Thyroid gland (tissue), 4 donors: ENCODE measurements around the gene THOC1. TPM values are rescaled to one million over a fixed set of nuclear protein-coding genes. Genes with fewer than 3 reads are reported as not detected.
A peak's percentile ranks its signal among the peaks of the same experiment; 100 is the strongest.

ENCODE experiments used
- DNase-seq, 2 donors: peaks; one replicate each; pipeline ENCODE4 v3.0.0-alpha.2; 2019
- H3K27ac ChIP-seq, 3 donors: fragments of 200-600 bp; sonication (generic); 1 replicate in 2 of 3; 2 replicates in 1 of 3; pipeline ENCODE4 v1.5.1; 2016 to 2019; ENCODE audit warnings: mild to moderate bottlenecking in 1 of 3, moderate library complexity in 1 of 3
- H3K27me3 ChIP-seq: fragments of 200-600 bp; sonication (generic); one replicate; pipeline ENCODE4 v1.5.1; 2019
- H3K36me3 ChIP-seq, 2 donors: fragments of 200-600 bp; sonication (generic); one replicate each; pipeline ENCODE4 v1.5.1; 2016 to 2019
- H3K4me1 ChIP-seq, 2 donors: fragments of 200-600 bp; sonication (generic); one replicate each; pipeline ENCODE4 v1.5.1; 2017 to 2019
- H3K4me3 ChIP-seq, 3 donors: fragments of 200-600 bp; sonication (generic); replicated peaks in 1 of 3; 1 replicate in 2 of 3; 2 replicates in 1 of 3; pipeline ENCODE4 v1.5.1; 2016; ENCODE audit warnings: mild to moderate bottlenecking in 1 of 3
- H3K9me3 ChIP-seq: fragments of 200-600 bp; sonication (generic); one replicate; pipeline ENCODE4 v1.5.1; 2017
- CTCF ChIP-seq, 6 experiments: fragments of 200-600 bp in 3 of 6; fragments of 450-650 bp in 3 of 6; sonication (generic) in 3 of 6; IDR thresholded peaks; one replicate each; pipeline ENCODE4 v1.5.1; 2016 to 2019; ENCODE audit warnings: antibody characterized with exemption in 6 of 6, mild to moderate bottlenecking in 2 of 6, inconsistent platforms in 1 of 6, moderate library complexity in 1 of 6
- POLR2A ChIP-seq, 2 donors: fragments of 450-650 bp; IDR thresholded peaks; one replicate each; pipeline ENCODE4 v1.6.1; 2017; ENCODE audit warnings: antibody characterized with exemption in 2 of 2, mild to moderate bottlenecking in 2 of 2, moderate library complexity in 1 of 2
- WGBS, 2 donors: methylation state at CpG; one replicate each; pipeline ENCODE4 v1.1.5; 2017; 5-methylcytosine and 5-hydroxymethylcytosine counted together
- intact Hi-C: fragments of 100-400 bp; cut with DNase I; formaldehyde crosslinking; loops from one replicate; pipeline ENCODE4 v1.15.1; 2023
- total RNA-seq, 4 donors: library from RNA; depleted of rRNA; stranded (reverse); fragments of >200 nt; gene quantifications; one replicate each; pipeline ENCODE4 v1.2.3, GENCODE V29; 2016

The THOC1 gene, protein sequence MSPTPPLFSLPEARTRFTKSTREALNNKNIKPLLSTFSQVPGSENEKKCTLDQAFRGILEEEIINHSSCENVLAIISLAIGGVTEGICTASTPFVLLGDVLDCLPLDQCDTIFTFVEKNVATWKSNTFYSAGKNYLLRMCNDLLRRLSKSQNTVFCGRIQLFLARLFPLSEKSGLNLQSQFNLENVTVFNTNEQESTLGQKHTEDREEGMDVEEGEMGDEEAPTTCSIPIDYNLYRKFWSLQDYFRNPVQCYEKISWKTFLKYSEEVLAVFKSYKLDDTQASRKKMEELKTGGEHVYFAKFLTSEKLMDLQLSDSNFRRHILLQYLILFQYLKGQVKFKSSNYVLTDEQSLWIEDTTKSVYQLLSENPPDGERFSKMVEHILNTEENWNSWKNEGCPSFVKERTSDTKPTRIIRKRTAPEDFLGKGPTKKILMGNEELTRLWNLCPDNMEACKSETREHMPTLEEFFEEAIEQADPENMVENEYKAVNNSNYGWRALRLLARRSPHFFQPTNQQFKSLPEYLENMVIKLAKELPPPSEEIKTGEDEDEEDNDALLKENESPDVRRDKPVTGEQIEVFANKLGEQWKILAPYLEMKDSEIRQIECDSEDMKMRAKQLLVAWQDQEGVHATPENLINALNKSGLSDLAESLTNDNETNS
- total RNA-seq, result 100 to 1,000 TPM in 1 of 4 donors, 10 to 100 TPM in 3; 56.9 to 111 (median 71.9) TPM

DNA sequence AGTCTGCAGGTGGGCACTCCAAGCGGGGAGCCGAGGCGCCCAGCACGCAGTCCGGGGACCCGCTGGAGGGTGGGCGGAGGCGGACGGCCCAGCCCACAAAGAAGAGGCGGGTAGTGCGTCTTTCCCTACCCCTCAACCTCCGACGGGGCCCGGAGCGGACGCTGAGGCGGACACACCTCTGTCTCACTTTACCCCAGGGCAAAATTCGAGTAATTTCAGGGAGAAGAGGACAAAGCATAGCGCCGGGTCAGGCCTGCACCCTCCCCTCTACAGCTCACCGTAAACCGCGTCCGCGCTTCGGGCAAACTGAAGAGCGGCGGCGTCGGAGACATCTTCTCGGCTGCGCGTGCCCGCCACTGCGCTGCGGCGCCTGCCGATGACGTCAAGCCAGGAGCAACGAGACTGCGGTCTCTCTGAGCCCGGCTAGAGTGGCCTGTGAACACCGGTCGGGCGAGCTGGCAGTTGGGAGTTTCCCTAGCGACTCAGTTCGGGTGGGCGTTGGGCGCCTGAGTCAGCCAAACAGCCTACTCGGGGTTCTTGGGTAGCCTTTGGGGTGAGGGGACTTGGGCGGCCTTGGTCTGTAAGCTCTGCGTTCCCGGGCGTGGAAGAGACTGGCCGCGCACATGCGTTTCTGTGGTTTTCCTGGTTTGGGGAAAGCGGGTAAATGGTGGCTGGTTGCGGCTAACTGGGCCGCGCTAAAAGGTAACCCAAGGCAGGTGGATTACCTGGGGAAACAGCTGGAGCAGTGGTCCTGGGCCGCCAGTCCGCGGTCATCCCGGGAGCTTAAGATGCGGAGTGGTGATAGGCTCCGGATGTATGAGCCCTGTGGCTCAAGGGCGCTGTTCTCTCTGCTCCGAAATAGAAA lies at the start of gene THOC1:
Gene THOC1, minus strand, starts transcription at position 360 of the 865 bp plus-strand sequence. Its CDS starts 28 bp downstream, at position 332.
- 0 to 1% methylated on average over 29 to 32 of the region's 69 CpGs for WGBS, 2 donors
- H3K27ac ChIP-seq, result peak within 1 kb of the TSS; percentile 83 to 90 (median 86)
- intact Hi-C loops, result no loop called here

DNA sequence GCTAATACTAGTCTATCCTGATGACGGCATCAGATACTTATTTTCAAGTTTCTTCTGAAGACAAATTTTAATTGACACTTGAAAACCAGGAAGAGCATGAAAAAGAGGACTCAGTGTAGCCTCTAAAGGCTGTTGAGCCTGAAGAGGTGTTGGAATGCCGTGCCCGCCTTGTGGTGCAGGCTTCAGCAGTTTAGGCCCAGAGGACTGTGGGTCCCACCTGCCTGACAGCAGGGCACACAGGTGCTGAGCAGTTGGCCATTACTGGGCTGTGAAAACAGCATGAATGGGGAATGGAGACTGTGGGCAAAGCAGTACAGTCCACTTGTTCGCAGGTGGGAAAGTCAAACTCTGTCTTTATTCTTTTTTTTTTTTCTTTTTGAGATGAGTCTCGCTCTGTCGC lies 49.8 kb upstream of the THOC1 start:
- intact Hi-C loops, result no loop called here
- Histone ChIP-seq H3K4me3 (no peak overlapping the region), H3K27ac (no peak overlapping the region), H3K4me1 (peaks cover 0 to 2% of the 10 kb centered on the region in 2 donors), H3K36me3 (no peaks in the 10 kb centered on the region), H3K9me3 (no peaks in the 10 kb centered on the region), H3K27me3 (no peaks in the 10 kb centered on the region)
- DNase-seq, result peak in 1 of 2 donors; percentile 28
- WGBS, 2 donors, result 67 to 73% methylated on average over 6 of the region's 6 CpGs
- TF ChIP-seq POLR2A (IDR thresholded peaks at IDR 0.05) (no peak), CTCF (IDR thresholded peaks at IDR 0.05) (no peak)

More for the DNA sequence above, at the start of gene THOC1:
- H3K4me1 ChIP-seq, result peaks cover 8 to 17% of the 10 kb centered on the region in 2 donors
- TF ChIP-seq CTCF (IDR thresholded peaks at IDR 0.05) (peak in 1 of 6 experiments; percentile 11), POLR2A (IDR thresholded peaks at IDR 0.05) (peak in 1 of 2 donors; percentile 89)
- H3K36me3 ChIP-seq, result peaks cover 0 to 14% of the 10 kb centered on the region in 2 donors
- no peaks in the 10 kb centered on the region for H3K27me3 ChIP-seq
- H3K4me3 ChIP-seq, result peak within 1 kb of the TSS; percentile 68 to 94 (median 87)
- DNase-seq, result peak; percentile 93 to 95
- H3K9me3 ChIP-seq, result no peaks in the 10 kb centered on the region

DNA sequence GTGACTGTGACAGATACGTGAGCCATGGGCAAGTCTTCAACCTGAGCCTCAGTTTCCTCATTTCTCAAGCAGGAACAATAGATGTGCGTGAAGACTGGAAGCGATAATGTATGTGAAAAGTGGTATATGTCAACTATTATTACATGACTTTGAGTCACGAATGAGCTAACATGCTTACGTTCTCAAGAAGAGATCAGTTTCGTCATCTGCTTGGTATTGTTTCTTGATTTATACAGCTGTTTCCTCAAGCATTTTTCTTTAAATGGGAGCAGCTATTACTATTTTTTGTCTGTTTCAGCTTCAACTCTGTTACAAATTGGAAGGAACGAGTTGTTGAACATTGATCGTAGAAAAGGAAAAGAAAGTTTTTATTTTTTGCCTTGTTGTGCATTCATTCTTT lies 48.5 kb upstream of the THOC1 start:
- H3K27me3 ChIP-seq, result no peaks in the 10 kb centered on the region
- no peak overlapping the region for H3K4me3 ChIP-seq
- no peaks in the 10 kb centered on the region for H3K9me3 ChIP-seq
- 82 to 83% methylated on average over 8 of the region's 8 CpGs for WGBS, 2 donors
- H3K4me1 ChIP-seq, result no peaks in the 10 kb centered on the region
- no peak for TF ChIP-seq POLR2A (IDR thresholded peaks at IDR 0.05)
- TF ChIP-seq CTCF (IDR thresholded peaks at IDR 0.05), result no peak
- H3K27ac ChIP-seq, result no peak overlapping the region
- no peaks in the 10 kb centered on the region for H3K36me3 ChIP-seq
- intact Hi-C loops, result no loop called here
- DNase-seq, result no peak

- TF ChIP-seq POLR2A (IDR thresholded peaks at IDR 0.05), result no peak
- no peak for TF ChIP-seq CTCF (IDR thresholded peaks at IDR 0.05)
- Histone ChIP-seq H3K27ac (no peak overlapping the region), H3K4me3 (no peak overlapping the region)
Observed at GRCh38 chr18:313931-314330, 46.1 kb upstream of the THOC1 start.

More at GRCh38 chr18:313931-314330, 46.1 kb upstream of the THOC1 start:
- DNase-seq, result no peak
- intact Hi-C loops, result no loop called here
- no peaks in the 10 kb centered on the region for H3K9me3 ChIP-seq
- H3K4me1 ChIP-seq, result no peaks in the 10 kb centered on the region
- H3K27me3 ChIP-seq, result no peaks in the 10 kb centered on the region
- H3K36me3 ChIP-seq, result no peaks in the 10 kb centered on the region
